22Rv1 (cell line): Measurements from ENCODE around the gene PRR5.

Experiments
- ZFX ChIP-seq: fragments of 450-650 bp; IDR thresholded peaks from 2 replicates; pipeline ENCODE4 v1.6.1; 2017; ENCODE audit warnings: antibody characterized with exemption, borderline replicate concordance
- TF ChIP-seq, protein P1 (sequence below): fragments of 450-650 bp; IDR thresholded peaks from 2 replicates; pipeline ENCODE4 v1.5.1; 2017; ENCODE audit warnings: mild to moderate bottlenecking

DNA sequence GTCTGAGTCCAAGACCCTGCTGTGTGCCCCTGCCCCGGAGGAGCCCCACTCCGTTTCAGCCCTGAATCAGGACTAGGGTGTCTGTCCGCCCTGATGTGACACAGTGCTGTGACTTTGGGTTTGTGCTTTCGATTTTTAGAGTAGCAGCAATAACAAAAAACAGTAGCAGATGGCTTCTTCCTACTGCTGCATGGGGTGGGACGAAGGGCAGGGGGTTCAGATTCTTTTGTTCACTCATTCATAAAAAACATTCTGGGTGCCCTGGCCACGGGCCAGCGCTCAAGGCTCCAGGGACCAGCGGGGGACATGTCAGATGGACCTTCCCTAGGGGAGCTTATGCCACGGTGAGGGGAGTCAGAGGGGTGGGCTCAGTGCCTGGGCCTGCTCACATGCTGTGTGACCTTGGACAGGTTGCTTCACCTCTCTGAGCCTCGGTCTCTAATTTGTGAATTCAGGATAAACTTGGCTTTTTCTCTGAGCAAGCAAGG lies 24.6 kb upstream of the PRR5 start:
- TF ChIP-seq, protein P1, sequence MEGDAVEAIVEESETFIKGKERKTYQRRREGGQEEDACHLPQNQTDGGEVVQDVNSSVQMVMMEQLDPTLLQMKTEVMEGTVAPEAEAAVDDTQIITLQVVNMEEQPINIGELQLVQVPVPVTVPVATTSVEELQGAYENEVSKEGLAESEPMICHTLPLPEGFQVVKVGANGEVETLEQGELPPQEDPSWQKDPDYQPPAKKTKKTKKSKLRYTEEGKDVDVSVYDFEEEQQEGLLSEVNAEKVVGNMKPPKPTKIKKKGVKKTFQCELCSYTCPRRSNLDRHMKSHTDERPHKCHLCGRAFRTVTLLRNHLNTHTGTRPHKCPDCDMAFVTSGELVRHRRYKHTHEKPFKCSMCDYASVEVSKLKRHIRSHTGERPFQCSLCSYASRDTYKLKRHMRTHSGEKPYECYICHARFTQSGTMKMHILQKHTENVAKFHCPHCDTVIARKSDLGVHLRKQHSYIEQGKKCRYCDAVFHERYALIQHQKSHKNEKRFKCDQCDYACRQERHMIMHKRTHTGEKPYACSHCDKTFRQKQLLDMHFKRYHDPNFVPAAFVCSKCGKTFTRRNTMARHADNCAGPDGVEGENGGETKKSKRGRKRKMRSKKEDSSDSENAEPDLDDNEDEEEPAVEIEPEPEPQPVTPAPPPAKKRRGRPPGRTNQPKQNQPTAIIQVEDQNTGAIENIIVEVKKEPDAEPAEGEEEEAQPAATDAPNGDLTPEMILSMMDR = no peak
- no peak for TF ChIP-seq ZFX
